K562 (cell line): Measurements from ENCODE around the gene CAST. TPM values are rescaled to one million over a fixed set of nuclear protein-coding genes. Genes with fewer than 3 reads are reported as not detected.

Experiments
- ATAC-seq: fragments of 200-7000 bp; cut with Tn5 transposase; 3 replicates; pipeline ENCODE4 v1.9.1; 2020; ENCODE audit warnings: moderate library complexity
- BruUV-seq: library from RNA; stranded (reverse); fragments of 400-500 nt; replicated peaks from 2 replicates; lab custom pipeline; 2021; lab: Mats Ljungman, UMichigan
- CTCF ChIA-PET: fragments of 300-600 bp; formaldehyde crosslinking; extraction: SDS; loops from one replicate; lab custom pipeline; 2021; ENCODE audit warnings: low intra/inter-chr PET ratio; lab: Yijun Ruan, JAX
- POLR2A ChIA-PET: fragments of 300-600, 350-650 bp; sonication (Branson Sonifier 250); formaldehyde crosslinking; extraction: SDS; loops from one replicate; lab custom pipeline; 2021; ENCODE audit warnings: antibody characterized with exemption, inconsistent platforms; lab: Yijun Ruan, JAX
- DNase-seq, 4 experiments: peaks; one replicate each; pipeline versions ENCODE4 v3.0.0 to v3.0.0-alpha.2; 2011 to 2018; ENCODE audit warnings: low spot score in 3 of 4, mixed read lengths in 3 of 4; ENCODE audit errors: extremely low read depth in 1 of 4
- FAIRE-seq: peaks from 2 replicates; lab custom pipeline; 2011; peaks lifted over from hg19 to GRCh38; lab: Jason Lieb, UNC
- H2AFZ ChIP-seq: 2 replicates; pipeline ENCODE4 v1.6.0; 2011; ENCODE audit warnings: low read depth, low read length, control low read depth, inconsistent platforms
- H3K27ac ChIP-seq: fragments of 200-600 bp; 3 replicates; pipeline ENCODE4 v1.8.0; 2011; ENCODE audit warnings: low read depth, mild to moderate bottlenecking, control low read depth, inconsistent platforms, low read length, moderate library complexity, mixed read lengths; ENCODE audit errors: extremely low read depth
- H3K27me3 ChIP-seq, 2 experiments: fragments of 300-600 bp in 1 of 2; 2 replicates in 1 of 2; 3 replicates in 1 of 2; pipeline versions ENCODE4 v1.6.0 to v1.8.0; 2011; ENCODE audit warnings: inconsistent platforms in 2 of 2, low read length in 2 of 2, mild to moderate bottlenecking in 1 of 2, mixed read lengths in 1 of 2, moderate library complexity in 1 of 2; ENCODE audit not compliant: control insufficient read depth in 2 of 2, insufficient read depth in 2 of 2
- H3K36me3 ChIP-seq: fragments of 300-600 bp; 3 replicates; pipeline ENCODE4 v1.8.0; 2011; ENCODE audit warnings: mild to moderate bottlenecking, low read length, inconsistent platforms; ENCODE audit not compliant: control insufficient read depth, insufficient read depth
- H3K4me1 ChIP-seq, 2 experiments: fragments of 200-600 bp in 1 of 2; replicated peaks in 1 of 2; 2 replicates in 1 of 2; 3 replicates in 1 of 2; pipeline versions ENCODE4 v1.5.1 to v1.8.0; 2011; ENCODE audit warnings: inconsistent platforms in 2 of 2, low read length in 2 of 2, mild to moderate bottlenecking in 1 of 2, mixed read lengths in 1 of 2, moderate library complexity in 1 of 2; ENCODE audit not compliant: control insufficient read depth in 2 of 2, insufficient read depth in 2 of 2
- H3K4me2 ChIP-seq: 2 replicates; pipeline ENCODE4 v1.6.1; 2011; ENCODE audit warnings: low read length, control low read depth, inconsistent platforms, mixed read lengths; ENCODE audit not compliant: insufficient read depth
- H3K4me3 ChIP-seq: fragments of 200-600 bp; sonication (generic), shearing (Covaris generic); 2 replicates; pipeline ENCODE4 v1.5.1; 2016; ENCODE audit warnings: control low read depth, inconsistent platforms
- H3K79me2 ChIP-seq: fragments of 200-600 bp; 3 replicates; pipeline ENCODE4 v1.8.0; 2011; ENCODE audit warnings: low read length, inconsistent platforms; ENCODE audit not compliant: control insufficient read depth, insufficient read depth
- H3K9ac ChIP-seq, 2 experiments: 2 replicates each; pipeline versions ENCODE4 v1.6.0 to v1.6.1; 2011; ENCODE audit warnings: low read depth in 2 of 2, low read length in 2 of 2, control low read depth in 1 of 2, inconsistent platforms in 1 of 2, mild to moderate bottlenecking in 1 of 2, mixed read lengths in 1 of 2; ENCODE audit not compliant: insufficient read depth in 1 of 2
- H3K9me1 ChIP-seq: one replicate; pipeline ENCODE4 v1.6.0; 2011; ENCODE audit warnings: inconsistent platforms, mild to moderate bottlenecking, low read length, moderate library complexity; ENCODE audit not compliant: control insufficient read depth, insufficient read depth
- H3K9me3 ChIP-seq: replicated peaks from 2 replicates; pipeline ENCODE4 v1.5.1; 2011; ENCODE audit warnings: low read depth, low read length, inconsistent platforms; ENCODE audit not compliant: control insufficient read depth, insufficient read depth
- H4K20me1 ChIP-seq: replicated peaks from 2 replicates; pipeline ENCODE4 v1.6.1; 2011; ENCODE audit warnings: low read length, inconsistent platforms, mixed read lengths; ENCODE audit not compliant: control insufficient read depth, insufficient read depth
- CBFA2T2 ChIP-seq: fragments of 450-650 bp; conservative IDR thresholded peaks from 2 replicates; pipeline ENCODE4 v1.6.1; 2017; ENCODE audit warnings: mild to moderate bottlenecking
- E2F8 ChIP-seq: fragments of 450-650 bp; IDR thresholded peaks from 2 replicates; pipeline ENCODE4 v1.7.1; 2018; ENCODE audit warnings: mild to moderate bottlenecking, low read depth; ENCODE audit not compliant: partially characterized antibody
- ELK1 ChIP-seq: sonication (generic); formaldehyde crosslinking; IDR thresholded peaks from 2 replicates; pipeline ENCODE4 v1.8.1; 2022; ENCODE audit warnings: missing genetic modification reagents
- EP400 ChIP-seq: fragments of 450-650 bp; IDR thresholded peaks from 2 replicates; pipeline ENCODE4 v1.6.1; 2017; ENCODE audit warnings: antibody characterized with exemption, mild to moderate bottlenecking, moderate library complexity
- EWSR1 ChIP-seq: fragments of 450-650 bp; IDR thresholded peaks from 2 replicates; pipeline ENCODE4 v1.6.1; 2018; ENCODE audit warnings: borderline replicate concordance, mild to moderate bottlenecking, low read depth, moderate library complexity; ENCODE audit not compliant: partially characterized antibody
- HNRNPUL1 ChIP-seq: fragments of 200-400 bp; formaldehyde crosslinking; IDR thresholded peaks from 2 replicates; pipeline ENCODE4 v1.6.1; 2017; ENCODE audit warnings: low read length
- POU5F1 ChIP-seq: fragments of 150-350 bp; IDR thresholded peaks from 2 replicates; pipeline ENCODE4 v1.6.1; 2014; ENCODE audit warnings: borderline replicate concordance, low read length, low read depth, mild to moderate bottlenecking; ENCODE audit not compliant: partially characterized antibody
- SMARCE1 ChIP-seq: fragments of 450-650 bp; IDR thresholded peaks from 2 replicates; pipeline ENCODE4 v1.7.1; 2016; ENCODE audit warnings: mild to moderate bottlenecking
- STAT5A ChIP-seq: IDR thresholded peaks from 2 replicates; pipeline ENCODE4 v1.6.1; 2012; ENCODE audit warnings: low read length, inconsistent platforms, borderline replicate concordance
- ZBED1 ChIP-seq: IDR thresholded peaks from 2 replicates; pipeline ENCODE4 v1.6.1; 2014
- ZBTB33 ChIP-seq: sonication (generic); formaldehyde crosslinking; IDR thresholded peaks from 2 replicates; pipeline ENCODE4 v1.8.1; 2023; ENCODE audit warnings: mild to moderate bottlenecking, missing genetic modification reagents
- ZC3H11A ChIP-seq: IDR thresholded peaks from 2 replicates; pipeline ENCODE4 v1.6.1; 2012; ENCODE audit warnings: low read depth, low read length, improper control_type of control experiment
- ZNF551 ChIP-seq: fragments of 250-450 bp; sonication (Bioruptor Pico); IDR thresholded peaks from 2 replicates; pipeline ENCODE4 v1.5.0; 2021; ENCODE audit warnings: mild to moderate bottlenecking, moderate library complexity
- WGBS: fragments of 100-300 bp; shearing (Covaris generic); methylation state at CpG from one replicate; pipeline ENCODE4 v1.1.6; 2016; ENCODE audit warnings: low coverage, mixed read lengths; ENCODE audit not compliant: insufficient coverage; ENCODE audit errors: missing lambda C conversion rate; 5-methylcytosine and 5-hydroxymethylcytosine counted together
- in situ Hi-C: fragments of 300-500 bp; cut with MboI; formaldehyde crosslinking; loops from 4 replicates; pipeline ENCODE4 v1.15.0; 2018; ENCODE audit warnings: inconsistent platforms, mixed read lengths
- intact Hi-C: fragments of 100-400 bp; cut with micrococcal nuclease; formaldehyde crosslinking; loops from 2 replicates; pipeline ENCODE4 v1.14.2; 2022
- polyA plus RNA-seq, 8 experiments: library from polyadenylated mRNA; depleted of rRNA in 4 of 8; stranded (reverse) in 5 of 8; unstranded in 3 of 8; fragments of >200 nt; fragmentation: Nextera tagmentation in 2 of 8; fragmentation: Illumina TruSeq in 1 of 8; extraction: Ambion mirVana in 2 of 8; extraction: Trizol in 1 of 8; gene quantifications; 2 replicates each; pipeline versions ENCODE4 v1.2.1 to v1.2.3, GENCODE V29; 2011 to 2014; ENCODE audit warnings: inconsistent platforms in 1 of 8, missing spikeins in 1 of 8
- total RNA-seq, 7 experiments: library from RNA; depleted of rRNA in 6 of 7; stranded (reverse); fragments of >200 nt in 6 of 7; fragmentation: Illumina TruSeq in 2 of 7; extraction: Trizol in 2 of 7; gene quantifications; 2 replicates each; pipeline versions ENCODE4 v1.2.1 to v1.2.3, GENCODE V29; 2011 to 2021; ENCODE audit warnings: low replicate concordance in 1 of 7
- TF ChIP-seq, protein P1 (sequence below): fragments of 450-650 bp; formaldehyde crosslinking; IDR thresholded peaks from 2 replicates; pipeline ENCODE4 v1.4.0; 2022; ENCODE audit warnings: missing genetic modification characterization
- TF ChIP-seq, protein P2 (sequence below): fragments of 250-450 bp; sonication (Bioruptor Pico); IDR thresholded peaks from 2 replicates; pipeline ENCODE4 v1.4.0; 2020; ENCODE audit warnings: mild to moderate bottlenecking, moderate library complexity

Gene CAST
- total and polyA plus RNA-seq, 9 of the 15 experiments (the other 6 are each of a cell fraction or from before 2014, with no cell fraction given) = 55.5 to 136 (median 86.1) TPM

GRCh38 chr5:96679293-96679692, 17.1 kb downstream of the CAST start:
- no peaks in the 10 kb centered on the region for H3K4me1 ChIP-seq
- in situ Hi-C loops (no loop called here), intact Hi-C loops (no loop called here)
- TF ChIP-seq EP400 (no peak), CBFA2T2 (no peak), ELK1 (CRISPR knock-in tag) (no peak), E2F8 (no peak), EWSR1 (no peak), ZNF551 (CRISPR knock-in tag) (no peak), ZBTB33 (no peak), HNRNPUL1 (no peak), SMARCE1 (no peak), ZC3H11A (no peak), STAT5A (no peak), ZBED1 (no peak), POU5F1 (no peak)
- TF ChIP-seq, protein P1, sequence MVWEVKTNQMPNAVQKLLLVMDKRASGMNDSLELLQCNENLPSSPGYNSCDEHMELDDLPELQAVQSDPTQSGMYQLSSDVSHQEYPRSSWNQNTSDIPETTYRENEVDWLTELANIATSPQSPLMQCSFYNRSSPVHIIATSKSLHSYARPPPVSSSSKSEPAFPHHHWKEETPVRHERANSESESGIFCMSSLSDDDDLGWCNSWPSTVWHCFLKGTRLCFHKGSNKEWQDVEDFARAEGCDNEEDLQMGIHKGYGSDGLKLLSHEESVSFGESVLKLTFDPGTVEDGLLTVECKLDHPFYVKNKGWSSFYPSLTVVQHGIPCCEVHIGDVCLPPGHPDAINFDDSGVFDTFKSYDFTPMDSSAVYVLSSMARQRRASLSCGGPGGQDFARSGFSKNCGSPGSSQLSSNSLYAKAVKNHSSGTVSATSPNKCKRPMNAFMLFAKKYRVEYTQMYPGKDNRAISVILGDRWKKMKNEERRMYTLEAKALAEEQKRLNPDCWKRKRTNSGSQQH (CRISPR knock-in tag) = no peak
- TF ChIP-seq, protein P2, sequence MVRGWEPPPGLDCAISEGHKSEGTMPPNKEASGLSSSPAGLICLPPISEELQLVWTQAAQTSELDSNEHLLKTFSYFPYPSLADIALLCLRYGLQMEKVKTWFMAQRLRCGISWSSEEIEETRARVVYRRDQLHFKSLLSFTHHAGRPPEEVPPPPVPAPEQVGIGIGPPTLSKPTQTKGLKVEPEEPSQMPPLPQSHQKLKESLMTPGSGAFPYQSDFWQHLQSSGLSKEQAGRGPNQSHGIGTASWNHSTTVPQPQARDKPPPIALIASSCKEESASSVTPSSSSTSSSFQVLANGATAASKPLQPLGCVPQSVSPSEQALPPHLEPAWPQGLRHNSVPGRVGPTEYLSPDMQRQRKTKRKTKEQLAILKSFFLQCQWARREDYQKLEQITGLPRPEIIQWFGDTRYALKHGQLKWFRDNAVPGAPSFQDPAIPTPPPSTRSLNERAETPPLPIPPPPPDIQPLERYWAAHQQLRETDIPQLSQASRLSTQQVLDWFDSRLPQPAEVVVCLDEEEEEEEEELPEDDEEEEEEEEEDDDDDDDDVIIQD (CRISPR knock-in tag) = no peak
- peaks cover 13 to 24% of the 10 kb centered on the region in 2 experiments; a peak in 4 of 5 replicates for H3K27me3 ChIP-seq
- no peak overlapping the region for H3K27ac ChIP-seq
- no peaks in the 10 kb centered on the region for H3K9me3 ChIP-seq
- BruUV-seq = no TSS peak
- CTCF ChIA-PET = no interaction called here
- H4K20me1 ChIP-seq = no peaks in the 10 kb centered on the region
- FAIRE-seq (no peak), ATAC-seq (no peak), DNase-seq (no peak)
- 15% methylated on average over 4 of the region's 4 CpGs for WGBS
- no peak overlapping the region for H2AFZ ChIP-seq
- H3K4me3 ChIP-seq = no peak overlapping the region
- no peak overlapping the region for H3K4me2 ChIP-seq
- no peaks in the 10 kb centered on the region for H3K36me3 ChIP-seq
- H3K9ac ChIP-seq = no peak overlapping the region
- POLR2A ChIA-PET = interaction anchor here (1.7 kb wide), 1 partner anchor 11 kb away, joined by 5 read pairs; no protein-coding TSS in a partner anchor
- H3K79me2 ChIP-seq = no peaks in the 10 kb centered on the region
- no peaks in the 10 kb centered on the region for H3K9me1 ChIP-seq
